ENCODE measurements around the gene TMEM45B. TPM values are rescaled to one million over a fixed set of nuclear protein-coding genes. Genes with fewer than 3 reads are reported as not detected.
"Not testable (repeated sequence)": the region's sequence is repeated elsewhere in the genome, so short reads cannot be mapped to it uniquely, and the experiment has no call there.

Gene TMEM45B
- total and polyA plus RNA-seq, 2 of the 13 experiments (the other 11 are each of a cell fraction or from before 2014, with no cell fraction given) = 29.1 to 181 TPM

DNA sequence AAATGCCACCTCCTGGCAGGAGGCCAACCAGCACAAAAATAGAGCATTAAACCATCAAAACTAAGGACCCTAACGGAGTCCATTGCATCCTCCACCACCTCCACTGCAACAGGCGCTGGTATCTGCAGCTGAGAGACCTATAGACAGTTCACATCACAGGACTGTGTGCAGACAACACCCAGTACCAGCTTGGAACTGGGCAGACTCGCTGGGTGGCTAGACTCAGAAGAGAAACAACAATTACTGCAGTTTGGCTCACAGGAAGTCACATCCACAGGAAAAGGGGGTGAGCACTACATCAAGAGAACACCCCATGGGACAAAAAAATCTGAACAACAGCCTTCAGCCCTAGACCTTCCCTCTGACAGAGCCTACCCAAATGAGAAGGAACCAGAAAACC is 11.6 kb upstream of the TMEM45B start:
- no TSS peak for BruUV-seq (replicated peaks)
- intact Hi-C loops (cut with micrococcal nuclease; ENCODE audit: unreplicated experiment) (no loop called here), in situ Hi-C loops (cut with HindIII; ENCODE audit: extremely low pct_ligation_motif_present, low pct_unique_long_range_greater_than_20kb) (no loop called here)
- FAIRE-seq = no peak
- Histone ChIP-seq H3K27ac (ENCODE audit: extremely low read length, insufficient read depth, low read length) (no peak overlapping the region), H3K79me2 (ENCODE audit: insufficient read depth, low read length) (no peaks in the 10 kb centered on the region), H4K20me1 (ENCODE audit: insufficient read depth, low read length) (no peaks in the 10 kb centered on the region), H3K36me3 (replicated peaks in 1 of 2; ENCODE audit: control insufficient read depth in 1 of 2, insufficient read depth in 2 of 2, low read length in 2 of 2) (no peaks in the 10 kb centered on the region), H3K27me3 (ENCODE audit: control insufficient read depth in 1 of 2, insufficient read depth in 2 of 2, low read length in 2 of 2) (no peaks in the 10 kb centered on the region), H3K4me3 (replicated peaks in 1 of 3; ENCODE audit: insufficient read depth in 1 of 3, low read depth in 2 of 3, low read length in 3 of 3) (no peak overlapping the region), H3K4me1 (ENCODE audit: insufficient read depth, low read length) (peaks cover 47% of the 10 kb centered on the region), H3K9me3 (ENCODE audit: low read length) (peaks cover 11% of the 10 kb centered on the region; the same call in 1 of the 2 replicates), H3K9ac (ENCODE audit: insufficient read depth, low read depth, low read length) (no peak overlapping the region), H3K4me2 (ENCODE audit: low read depth, low read length) (no peak overlapping the region), H2AFZ (ENCODE audit: low read length) (no peak overlapping the region)
- ChIA-PET POLR2A (interaction anchor here (1.5 to 2.5 kb wide), 2 partner anchors 9 to 11 kb away, joined by 4 to 19 read pairs; partner anchors contain the start of gene TMEM45B), CTCF (ENCODE audit: low intra/inter-chr PET ratio, low total read pairs) (no interaction called here)
- no peak for DNase-seq (ENCODE audit: low spot score)
- TF ChIP-seq XRCC5 (optimal IDR thresholded peaks at IDR 0.05; ENCODE audit: low read length) (no peak), ZNF740 (CRISPR knock-in tag; IDR thresholded peaks at IDR 0.05) (no peak)
- 93% methylated on average over 3 of the region's 3 CpGs for WGBS (ENCODE audit: low lambda C conversion rate)
- ATAC-seq = no peak

DNA sequence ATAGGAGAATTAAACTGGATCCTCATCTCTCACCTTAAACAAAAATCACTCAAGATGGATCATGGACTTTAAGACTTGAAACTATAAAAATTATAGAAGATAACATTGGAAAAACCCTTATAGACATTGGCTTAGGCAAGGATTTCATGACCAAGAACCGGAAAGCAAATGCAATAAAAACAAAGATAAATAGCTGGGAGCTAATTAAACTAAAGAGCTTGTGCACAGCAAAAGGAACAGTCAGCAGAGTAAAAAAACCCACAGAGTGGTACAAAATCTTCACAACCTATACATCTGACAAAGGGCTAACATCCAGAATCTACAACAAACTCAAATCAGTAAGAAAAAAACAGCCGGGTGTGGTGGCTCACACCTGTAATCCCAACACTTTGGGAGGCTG is 7.4 kb upstream of the TMEM45B start:
- H3K27ac ChIP-seq (ENCODE audit: extremely low read length, insufficient read depth, low read length); H4K20me1 ChIP-seq (ENCODE audit: insufficient read depth, low read length); ATAC-seq; BruUV-seq (replicated peaks); H2AFZ ChIP-seq (ENCODE audit: low read length); H3K36me3 ChIP-seq (replicated peaks in 1 of 2; ENCODE audit: control insufficient read depth in 1 of 2, insufficient read depth in 2 of 2, low read length in 2 of 2); H3K9ac ChIP-seq (ENCODE audit: insufficient read depth, low read depth, low read length); POLR2A ChIA-PET; H3K27me3 ChIP-seq (ENCODE audit: control insufficient read depth in 1 of 2, insufficient read depth in 2 of 2, low read length in 2 of 2); H3K9me3 ChIP-seq (ENCODE audit: low read length); FAIRE-seq; H3K4me3 ChIP-seq (replicated peaks in 1 of 3; ENCODE audit: insufficient read depth in 1 of 3, low read depth in 2 of 3, low read length in 3 of 3); H3K4me2 ChIP-seq (ENCODE audit: low read depth, low read length); CTCF ChIA-PET (ENCODE audit: low intra/inter-chr PET ratio, low total read pairs); intact Hi-C loops (cut with micrococcal nuclease; ENCODE audit: unreplicated experiment); H3K79me2 ChIP-seq (ENCODE audit: insufficient read depth, low read length); DNase-seq (ENCODE audit: low spot score); in situ Hi-C loops (cut with HindIII; ENCODE audit: extremely low pct_ligation_motif_present, low pct_unique_long_range_greater_than_20kb): not testable (repeated sequence)
- 96% methylated on average over 2 of the region's 2 CpGs for WGBS (ENCODE audit: low lambda C conversion rate)
- peaks cover 19% of the 10 kb centered on the region for H3K4me1 ChIP-seq (ENCODE audit: insufficient read depth, low read length)
